Type B pancreatic cell (in vitro differentiated cells): Measurements from ENCODE around the gene ARHGDIB. TPM values are rescaled to one million over a fixed set of nuclear protein-coding genes. Genes with fewer than 3 reads are reported as not detected.

Experiments used
- DNase-seq: peaks from one replicate; pipeline ENCODE4 v3.0.0; 2021; ENCODE audit warnings: mixed read lengths; ENCODE audit not compliant: unreplicated experiment; ENCODE audit errors: extremely low spot score
- H3K27ac Mint-ChIP-seq: 2 replicates; pipeline ENCODE4 v1.8.0; 2021; ENCODE audit warnings: mild to moderate bottlenecking, mixed read lengths
- H3K27me3 Mint-ChIP-seq: 2 replicates; pipeline ENCODE4 v1.8.0; 2021; ENCODE audit warnings: mixed read lengths
- H3K36me3 Mint-ChIP-seq: 2 replicates; pipeline ENCODE4 v1.8.0; 2021; ENCODE audit warnings: mixed read lengths
- H3K4me1 Mint-ChIP-seq: one replicate; pipeline ENCODE4 v1.8.0; 2021; ENCODE audit warnings: mixed read lengths; ENCODE audit not compliant: unreplicated experiment
- H3K4me3 Mint-ChIP-seq: 2 replicates; pipeline ENCODE4 v1.8.0; 2021; ENCODE audit warnings: mild to moderate bottlenecking, mixed read lengths
- H3K9me3 Mint-ChIP-seq: 2 replicates; pipeline ENCODE4 v1.8.0; 2021; ENCODE audit warnings: mixed read lengths
- total RNA-seq: library from RNA; stranded (reverse); gene quantifications from 2 replicates; pipeline ENCODE4 v1.2.1, GENCODE V29; 2021; ENCODE audit warnings: low replicate concordance
- TF ChIP-seq, protein P1 (sequence below): fragments of 200-600 bp; sonication (generic); conservative IDR thresholded peaks from 2 replicates; pipeline ENCODE4 v1.5.0; 2021; ENCODE audit warnings: antibody characterized with exemption, mild to moderate bottlenecking

The ARHGDIB gene
- total RNA-seq, 1 donor from 2014 or later, result 17.0 TPM

DNA sequence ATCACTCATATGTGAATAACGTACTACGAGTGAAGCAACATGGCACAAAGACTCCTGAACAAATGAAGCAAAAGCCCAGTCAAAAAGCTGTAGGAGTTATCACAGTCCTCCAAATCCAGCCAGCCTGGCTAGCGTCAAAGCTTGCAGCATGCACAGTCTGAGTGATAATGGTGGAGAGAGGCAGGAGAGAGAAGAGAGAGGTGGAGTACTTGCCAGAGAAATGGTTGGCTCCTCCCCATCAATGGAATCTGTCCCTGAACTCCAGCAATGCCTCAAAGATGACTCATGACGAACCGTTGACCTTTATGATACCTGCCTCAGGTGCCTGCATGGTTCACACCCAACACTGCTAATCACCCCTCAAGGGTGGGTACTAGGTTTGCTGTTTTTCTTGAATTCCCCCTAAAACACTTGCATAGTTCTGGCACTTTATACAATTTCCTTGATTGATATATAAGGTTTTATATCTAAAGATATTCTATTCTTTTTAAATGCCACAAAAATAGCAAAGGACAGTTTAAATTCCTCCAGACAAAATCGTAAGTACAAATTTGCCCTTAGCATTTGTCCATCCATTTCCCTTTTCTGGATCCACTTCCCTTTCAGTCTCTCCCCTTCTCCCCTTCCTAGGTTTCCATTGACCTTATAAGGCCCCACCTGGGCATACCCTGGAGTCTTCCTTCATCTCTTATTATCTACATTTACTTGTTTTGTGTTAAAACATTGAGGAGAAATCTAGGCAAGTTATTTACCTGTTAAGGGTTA lies 10.2 kb downstream of the ARHGDIB start:
- DNase-seq, result no peak
- peaks cover 3% of the 10 kb centered on the region for H3K27me3 Mint-ChIP-seq
- peaks cover 19% of the 10 kb centered on the region for H3K36me3 Mint-ChIP-seq
- peaks cover 21% of the 10 kb centered on the region for H3K4me1 Mint-ChIP-seq
- TF ChIP-seq, protein P1, sequence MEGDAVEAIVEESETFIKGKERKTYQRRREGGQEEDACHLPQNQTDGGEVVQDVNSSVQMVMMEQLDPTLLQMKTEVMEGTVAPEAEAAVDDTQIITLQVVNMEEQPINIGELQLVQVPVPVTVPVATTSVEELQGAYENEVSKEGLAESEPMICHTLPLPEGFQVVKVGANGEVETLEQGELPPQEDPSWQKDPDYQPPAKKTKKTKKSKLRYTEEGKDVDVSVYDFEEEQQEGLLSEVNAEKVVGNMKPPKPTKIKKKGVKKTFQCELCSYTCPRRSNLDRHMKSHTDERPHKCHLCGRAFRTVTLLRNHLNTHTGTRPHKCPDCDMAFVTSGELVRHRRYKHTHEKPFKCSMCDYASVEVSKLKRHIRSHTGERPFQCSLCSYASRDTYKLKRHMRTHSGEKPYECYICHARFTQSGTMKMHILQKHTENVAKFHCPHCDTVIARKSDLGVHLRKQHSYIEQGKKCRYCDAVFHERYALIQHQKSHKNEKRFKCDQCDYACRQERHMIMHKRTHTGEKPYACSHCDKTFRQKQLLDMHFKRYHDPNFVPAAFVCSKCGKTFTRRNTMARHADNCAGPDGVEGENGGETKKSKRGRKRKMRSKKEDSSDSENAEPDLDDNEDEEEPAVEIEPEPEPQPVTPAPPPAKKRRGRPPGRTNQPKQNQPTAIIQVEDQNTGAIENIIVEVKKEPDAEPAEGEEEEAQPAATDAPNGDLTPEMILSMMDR, result no peak
- H3K4me3 Mint-ChIP-seq, result peak overlapping the region; percentile 32
- peak overlapping the region; percentile 14 for H3K27ac Mint-ChIP-seq
- H3K9me3 Mint-ChIP-seq, result peaks cover 9% of the 10 kb centered on the region

DNA sequence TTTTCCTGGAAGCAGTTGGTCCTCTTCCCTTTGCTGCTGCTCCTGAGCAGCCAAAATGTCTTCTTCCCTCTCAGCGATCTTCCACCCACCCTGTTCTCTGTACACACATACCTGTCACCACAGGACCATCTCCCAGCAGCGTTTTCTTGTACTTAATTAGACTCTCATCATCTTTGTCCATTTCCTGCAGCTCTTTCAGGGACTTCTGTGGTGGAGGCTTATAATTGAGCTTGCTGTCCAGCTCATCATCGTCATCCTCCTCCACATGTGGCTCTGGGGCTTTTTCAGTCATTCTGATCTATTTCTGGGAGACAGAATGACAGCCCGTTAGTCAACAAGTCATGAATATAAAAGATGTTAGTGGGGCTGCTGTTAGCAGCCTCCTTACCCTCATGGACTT lies 11.0 kb downstream of the ARHGDIB start:
- no peak for DNase-seq
- Mint-ChIP-seq H3K4me1 (peaks cover 24% of the 10 kb centered on the region), H3K27me3 (peaks cover 3% of the 10 kb centered on the region), H3K4me3 (peak overlapping the region; percentile 27), H3K9me3 (peaks cover 9% of the 10 kb centered on the region), H3K27ac (peak overlapping the region; percentile 14), H3K36me3 (peaks cover 22% of the 10 kb centered on the region)
- TF ChIP-seq, protein P1, result no peak

DNA sequence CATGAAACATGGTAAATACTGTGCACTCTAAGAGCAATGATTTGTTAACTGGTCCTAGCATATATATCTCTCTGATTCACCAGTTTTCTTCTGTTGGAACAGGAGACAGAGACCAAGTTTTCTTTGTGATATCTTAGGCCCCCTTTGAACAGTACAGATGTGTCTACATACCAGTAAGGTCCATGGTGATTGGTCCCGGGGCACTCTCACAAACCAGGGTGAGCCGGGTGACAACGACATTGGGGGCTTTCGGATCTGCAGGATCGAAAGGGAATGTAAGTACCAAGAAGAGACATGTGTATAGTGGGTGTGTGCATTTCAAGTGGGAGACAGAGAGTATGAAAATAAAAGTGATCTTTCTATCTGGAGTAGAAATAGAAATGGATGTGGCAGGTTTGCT lies 11.8 kb downstream of the ARHGDIB start:
- Mint-ChIP-seq H3K4me3 (peak overlapping the region; percentile 27), H3K9me3 (peaks cover 9% of the 10 kb centered on the region), H3K4me1 (peaks cover 24% of the 10 kb centered on the region), H3K36me3 (peaks cover 27% of the 10 kb centered on the region), H3K27ac (peak overlapping the region; percentile 14), H3K27me3 (peaks cover 3% of the 10 kb centered on the region)
- DNase-seq, result no peak
- TF ChIP-seq, protein P1, result no peak

DNA sequence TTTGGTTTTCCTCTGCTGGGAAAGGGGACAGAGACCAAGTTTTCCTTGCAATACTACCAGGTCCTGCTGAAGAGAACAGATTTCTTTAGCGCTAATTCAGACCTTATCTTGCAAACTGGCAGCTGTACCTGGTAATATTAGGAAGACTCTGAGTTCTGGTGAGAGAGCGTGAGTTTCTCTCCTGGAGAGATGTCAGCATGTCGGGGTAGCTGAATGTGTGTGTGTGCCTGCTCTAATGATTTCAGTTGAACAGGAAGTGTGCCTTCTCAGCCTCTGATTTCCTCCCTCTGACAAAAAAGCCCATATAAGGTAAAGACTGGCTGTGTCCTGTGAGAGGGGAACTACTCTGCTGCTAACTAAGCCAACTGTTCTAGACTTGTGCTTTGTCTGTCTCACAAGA lies 12.7 kb downstream of the ARHGDIB start:
- Mint-ChIP-seq H3K4me1 (peaks cover 24% of the 10 kb centered on the region), H3K4me3 (peak overlapping the region; percentile 49), H3K27me3 (peaks cover 3% of the 10 kb centered on the region), H3K36me3 (peaks cover 31% of the 10 kb centered on the region), H3K9me3 (peaks cover 9% of the 10 kb centered on the region), H3K27ac (peak overlapping the region; percentile 83)
- TF ChIP-seq, protein P1, result no peak
- no peak for DNase-seq

DNA sequence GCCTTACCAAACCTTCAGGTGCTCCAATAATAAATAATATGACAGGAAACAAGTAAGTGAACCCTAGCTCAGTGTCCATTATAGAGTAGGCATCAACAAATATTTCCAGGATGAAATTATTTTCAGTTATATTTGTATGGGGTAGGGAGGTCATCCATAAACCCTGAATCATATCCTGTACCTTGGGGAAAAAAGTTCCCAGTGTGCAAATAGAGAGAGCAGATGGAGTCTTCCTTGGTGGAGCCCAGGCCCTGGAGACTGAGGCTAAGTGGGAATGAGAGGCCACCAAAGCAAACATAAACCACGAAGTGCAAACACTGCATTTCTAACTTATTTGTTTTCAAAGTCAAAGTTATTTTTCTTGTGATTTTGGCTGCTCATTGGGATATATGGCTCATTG lies 14.5 kb downstream of the ARHGDIB start:
- TF ChIP-seq, protein P1, result no peak
- Mint-ChIP-seq H3K9me3 (peaks cover 9% of the 10 kb centered on the region), H3K4me1 (peaks cover 19% of the 10 kb centered on the region), H3K36me3 (peaks cover 38% of the 10 kb centered on the region), H3K27ac (peak overlapping the region; percentile 40), H3K27me3 (no peaks in the 10 kb centered on the region), H3K4me3 (no peak overlapping the region)
- DNase-seq, result no peak
